GM15510 (cell line): ENCODE data around the gene PIGC.

Experiments used
- POLR2A ChIP-seq: IDR thresholded peaks from 3 replicates; pipeline ENCODE4 v1.6.1; 2011; ENCODE audit warnings: borderline replicate concordance; ENCODE audit not compliant: insufficient read length; ENCODE audit errors: extremely low read depth

Gene PIGC

GRCh38 chr1:172473302-172473701 is 29.4 kb upstream of the PIGC start:
- no peak for TF ChIP-seq POLR2A

DNA sequence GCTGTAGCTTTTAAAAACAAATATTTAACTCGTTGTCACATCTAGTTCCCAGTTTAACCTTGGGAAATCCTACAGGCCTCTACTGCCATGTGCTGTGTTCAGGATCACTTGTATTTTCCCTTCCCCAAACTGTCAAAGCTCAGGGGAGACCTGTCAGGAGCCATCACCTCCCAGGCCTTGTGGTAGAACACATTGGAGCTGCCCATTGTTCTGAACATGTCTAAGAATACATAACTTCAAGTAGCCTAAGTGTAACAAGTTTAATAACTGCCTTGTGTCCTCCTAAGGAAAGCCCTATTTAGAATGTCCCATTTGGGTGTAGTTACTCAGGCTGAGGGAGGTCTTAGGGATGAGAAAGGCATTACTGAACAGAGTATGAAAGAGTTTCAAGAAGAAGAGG is 28.6 kb upstream of the PIGC start:
- no peak for TF ChIP-seq POLR2A

DNA sequence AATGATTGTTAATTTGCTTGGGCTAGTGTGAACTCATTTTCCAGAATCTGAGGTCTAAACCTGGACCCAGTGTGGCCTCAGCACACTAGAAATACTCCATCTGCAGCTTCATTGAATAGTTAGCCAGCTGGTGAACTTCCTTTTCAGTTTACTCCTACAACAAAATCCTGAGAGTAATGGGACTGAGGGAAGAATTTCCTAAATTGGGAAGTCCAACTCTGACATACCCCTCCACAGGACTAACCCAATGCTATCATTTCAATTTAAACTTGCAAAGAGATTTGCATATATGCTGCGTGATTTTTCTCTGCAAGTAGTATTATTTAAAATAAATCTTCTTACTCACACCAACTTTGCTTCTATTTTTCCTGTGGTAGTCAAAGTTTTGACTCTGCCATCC is 27.8 kb upstream of the PIGC start:
- no peak for TF ChIP-seq POLR2A

- TF ChIP-seq POLR2A: no peak
Observed at GRCh38 chr1:172470149-172470548, 26.3 kb upstream of the PIGC start.

DNA sequence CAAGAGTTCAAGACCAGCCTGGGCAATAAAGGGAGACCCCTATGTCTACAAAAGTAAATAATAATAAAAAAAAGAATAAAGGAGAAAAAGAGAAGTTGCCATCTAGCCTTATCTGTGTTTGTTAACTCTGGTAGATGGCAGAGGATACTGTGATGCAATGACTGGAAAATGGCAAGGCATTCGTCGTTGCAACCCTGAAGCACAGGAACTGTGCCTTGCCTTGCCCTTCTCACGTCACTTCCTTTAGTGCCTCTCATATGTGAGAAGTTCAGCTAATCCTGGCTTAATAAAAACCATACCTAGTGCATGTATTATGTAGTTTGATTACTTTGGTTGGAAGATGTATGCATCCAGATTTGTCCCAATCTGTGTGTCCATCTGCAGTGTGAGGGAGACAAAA is 25.8 kb upstream of the PIGC start:
- TF ChIP-seq POLR2A: no peak

DNA sequence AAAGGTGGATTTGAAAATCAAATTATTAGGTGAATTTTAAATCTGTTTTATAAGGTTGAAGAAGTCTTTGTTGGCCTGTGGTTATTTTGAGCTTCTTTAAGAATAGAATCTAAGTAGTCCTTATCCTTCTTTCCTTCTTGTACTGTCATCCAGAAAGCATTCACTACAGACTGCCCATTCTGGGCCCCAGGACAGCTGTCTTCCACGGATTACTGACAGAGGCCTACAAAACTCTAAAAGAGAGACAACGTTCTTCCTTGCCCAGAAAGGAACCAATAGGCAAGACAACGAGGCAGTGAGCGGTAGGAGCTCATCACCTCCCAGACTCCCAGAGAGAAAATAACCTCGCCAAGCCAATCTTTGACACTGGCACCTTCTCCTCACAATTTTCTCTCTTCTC is 24.4 kb upstream of the PIGC start:
- no peak for TF ChIP-seq POLR2A

- TF ChIP-seq POLR2A: no peak
Observed at GRCh38 chr1:172467446-172467845, 23.6 kb upstream of the PIGC start.

DNA sequence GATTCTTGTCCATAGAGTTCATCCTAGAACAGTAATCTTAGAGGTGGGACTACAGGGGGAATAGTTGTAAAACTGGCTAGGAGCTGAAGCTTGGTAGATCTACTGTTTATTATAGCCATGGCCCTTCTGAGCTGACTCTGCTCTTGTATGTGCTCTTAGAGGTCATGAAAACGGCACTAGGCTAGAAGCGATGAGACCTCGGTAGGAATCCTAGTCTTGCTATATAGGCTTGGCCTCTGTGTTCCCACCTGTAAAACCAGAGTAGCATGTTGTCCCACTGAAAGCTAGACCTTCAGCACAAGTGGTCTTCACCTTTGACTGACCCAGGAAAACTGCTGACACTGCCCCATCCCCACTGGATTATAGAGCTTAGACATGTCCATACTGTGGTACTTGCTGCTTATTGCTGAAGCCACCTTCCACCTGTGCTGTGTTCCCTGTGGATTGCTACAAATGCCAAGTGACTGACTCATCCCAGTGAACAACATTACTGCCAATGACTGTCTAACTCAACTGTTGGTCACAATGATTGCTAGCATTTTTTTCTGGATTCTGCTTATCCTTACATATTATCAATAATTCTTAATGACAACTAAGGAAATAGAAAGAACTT is 23.0 kb upstream of the PIGC start:
- no peak for TF ChIP-seq POLR2A

GRCh38 chr1:172465617-172466016 is 21.7 kb upstream of the PIGC start:
- TF ChIP-seq POLR2A: no peak

DNA sequence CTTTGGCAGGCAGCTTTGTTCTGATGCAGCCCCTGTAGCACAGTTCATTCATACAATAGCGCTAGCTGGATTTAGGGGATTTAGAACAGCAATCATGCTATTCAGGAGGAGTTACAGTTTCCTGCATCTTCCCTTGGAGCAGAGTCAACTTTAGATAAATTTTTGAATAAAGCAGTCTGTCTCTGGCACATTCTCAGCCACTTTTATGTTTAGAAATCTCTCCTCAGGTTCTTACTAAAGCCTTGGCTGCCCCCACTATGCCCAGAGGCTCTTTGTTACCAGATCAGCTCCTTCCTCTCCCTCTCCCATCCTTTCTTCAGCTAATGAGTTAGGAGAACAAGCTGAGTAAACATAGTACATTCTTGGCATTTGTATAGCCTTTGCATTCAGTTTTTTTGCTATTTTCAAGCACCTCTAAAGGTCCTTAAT is 17.0 kb upstream of the PIGC start:
- no peak for TF ChIP-seq POLR2A

- TF ChIP-seq POLR2A: no peak
Observed at GRCh38 chr1:172460177-172460576, 16.3 kb upstream of the PIGC start.

DNA sequence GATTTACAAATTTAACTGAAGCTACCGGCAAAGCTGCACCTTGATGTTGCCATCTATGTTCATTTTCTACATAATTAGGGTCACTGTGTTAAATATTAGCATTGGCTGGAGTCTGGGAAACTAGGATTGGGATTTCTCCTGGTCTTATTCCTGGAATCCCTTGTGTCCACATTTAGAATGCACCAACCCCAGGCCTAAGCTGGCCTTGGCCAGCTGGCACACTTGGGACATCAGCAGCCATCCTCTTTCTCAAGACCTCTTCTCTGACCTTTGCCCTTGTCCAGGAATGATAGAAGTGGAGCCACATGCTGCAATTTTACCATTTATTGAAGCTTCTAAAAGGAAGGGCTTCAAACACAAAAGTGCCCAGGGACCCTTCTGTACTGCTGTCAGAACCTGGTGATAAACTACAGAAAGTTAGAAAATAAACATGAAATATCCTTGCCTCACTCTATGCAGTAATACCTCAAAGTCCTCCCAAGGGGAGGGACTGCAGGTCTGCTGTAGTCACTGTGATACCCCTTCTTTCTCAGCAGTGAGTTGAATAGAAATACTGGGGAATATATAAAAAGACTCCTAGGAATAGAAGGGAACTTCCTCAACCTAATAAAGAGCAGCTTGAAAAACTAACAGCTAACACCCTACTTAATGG is 13.7 kb upstream of the PIGC start:
- no peak for TF ChIP-seq POLR2A

DNA sequence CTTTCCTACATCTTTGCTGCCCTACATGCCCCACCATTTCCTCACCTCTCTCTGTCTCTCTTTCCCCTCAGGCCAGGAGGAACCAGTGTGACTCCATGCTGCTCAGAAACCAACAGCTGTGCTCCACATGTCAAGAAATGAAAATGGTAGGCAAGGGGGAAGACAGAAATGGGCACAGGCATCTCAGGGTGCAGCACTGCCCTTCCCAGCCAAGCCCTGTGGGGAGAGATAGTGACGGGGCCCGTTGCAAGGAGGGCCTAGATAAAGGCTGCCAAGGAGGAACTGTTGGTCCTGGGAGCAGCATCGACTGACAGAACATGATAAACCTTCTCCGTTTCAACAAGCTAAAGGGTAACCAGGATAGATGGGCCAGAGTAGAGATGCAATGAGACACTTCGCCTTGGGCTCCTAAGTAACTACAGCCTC is 12.5 kb upstream of the PIGC start:
- TF ChIP-seq POLR2A: no peak

- TF ChIP-seq POLR2A: no peak
Observed at GRCh38 chr1:172455451-172455850, 11.6 kb upstream of the PIGC start.

GRCh38 chr1:172453607-172454006 is 9.7 kb upstream of the PIGC start:
- no peak for TF ChIP-seq POLR2A

GRCh38 chr1:172453153-172453545 is 9.3 kb upstream of the PIGC start:
- no peak for TF ChIP-seq POLR2A

DNA sequence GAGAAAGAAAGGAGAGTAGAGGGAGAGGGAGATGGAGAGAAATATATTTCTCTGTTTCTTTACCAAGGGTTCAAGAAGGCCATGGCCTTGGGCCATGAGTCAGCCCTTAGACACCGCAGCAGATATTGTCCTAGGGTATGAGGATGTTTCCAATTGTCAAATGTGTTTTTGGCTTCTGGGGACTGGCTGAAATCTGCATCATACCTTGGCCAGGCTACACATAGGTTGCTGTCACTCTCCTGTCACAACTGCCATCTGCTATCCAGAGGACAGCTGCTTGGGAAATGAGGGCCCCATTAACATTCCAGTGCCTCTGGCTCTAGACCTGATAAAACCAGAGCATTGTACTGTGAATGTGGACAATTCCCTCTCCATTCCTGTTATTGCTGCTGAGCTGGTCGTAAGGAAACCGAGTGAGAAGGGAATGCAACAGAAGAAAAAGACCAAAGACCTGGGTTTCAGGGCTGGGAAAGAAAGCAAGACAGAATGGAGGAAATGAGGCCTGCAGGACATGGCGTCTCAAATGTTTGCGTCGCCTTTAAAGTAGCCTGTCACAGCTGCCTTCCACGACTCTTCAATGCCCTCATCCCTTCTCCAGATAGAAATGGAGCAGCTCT is 8.8 kb upstream of the PIGC start:
- no peak for TF ChIP-seq POLR2A

DNA sequence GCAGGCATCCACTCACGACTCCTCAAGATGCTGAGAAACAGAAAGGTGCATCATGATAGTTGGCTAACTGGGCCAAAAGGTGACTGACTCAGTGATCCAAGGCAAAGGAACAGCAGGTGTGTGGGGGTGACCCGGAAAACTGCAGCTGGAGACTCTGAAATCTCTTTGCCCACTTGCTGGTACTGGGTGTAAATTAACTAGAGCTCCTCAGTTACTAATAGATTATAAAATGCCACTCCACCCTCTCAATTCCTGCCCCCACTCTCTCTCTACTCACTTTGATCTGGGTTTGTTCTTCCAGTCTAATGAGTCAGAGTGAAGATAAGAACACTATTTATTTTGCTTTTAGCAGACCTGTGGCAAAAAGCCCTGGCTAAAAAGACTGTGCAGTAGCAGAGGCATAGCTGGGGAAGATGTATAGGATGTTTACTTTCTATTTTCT is 7.2 kb upstream of the PIGC start:
- TF ChIP-seq POLR2A: no peak
